Measurements from ENCODE around the gene CPPED1. TPM values are rescaled to one million over a fixed set of nuclear protein-coding genes. Genes with fewer than 3 reads are reported as not detected.

The CPPED1 gene
- total and polyA plus RNA-seq, 2 of the 4 experiments (the other 2 are of a cell fraction): 5.1 to 6.5 TPM

GRCh38 chr16:12695454-12695853, 108.2 kb downstream of the CPPED1 start:
- H4K5ac ChIP-seq (ENCODE audit: low read depth, low read length): no peak overlapping the region
- no peaks in the 10 kb centered on the region for H3K9me3 ChIP-seq (ENCODE audit: control insufficient read depth, insufficient read depth, low read length)
- no peak overlapping the region for H2BK15ac ChIP-seq (ENCODE audit: low read depth, low read length)
- no peaks in the 10 kb centered on the region for H3K36me3 ChIP-seq (ENCODE audit: control insufficient read depth, insufficient read depth, low read length)
- no peaks in the 10 kb centered on the region for H4K20me1 ChIP-seq (ENCODE audit: insufficient read depth, low read length)
- CTCF ChIA-PET: no interaction called here
- no peak overlapping the region for H4K91ac ChIP-seq (ENCODE audit: insufficient read depth, low read depth, low read length)
- no peak for ATAC-seq (ENCODE audit: low read depth)
- no peak overlapping the region for H2AK9ac ChIP-seq (replicated peaks; ENCODE audit: low read depth, low read length, poor library complexity)
- H3K4me1 ChIP-seq (ENCODE audit: control insufficient read depth, insufficient read depth, low read length): no peaks in the 10 kb centered on the region
- no peak overlapping the region for H2BK5ac ChIP-seq (ENCODE audit: low read depth, low read length, poor library complexity, severe bottlenecking)
- H3K79me1 ChIP-seq (ENCODE audit: low read depth in 1 of 2, low read length in 2 of 2): no peaks in the 10 kb centered on the region
- no peak overlapping the region for H3K27ac ChIP-seq (ENCODE audit: insufficient read depth, low read length)
- no peak for DNase-seq
- H2BK20ac ChIP-seq (ENCODE audit: low read depth, low read length): no peak overlapping the region
- no peak overlapping the region for H2BK120ac ChIP-seq (ENCODE audit: low read depth, low read length)
- no peak overlapping the region for H3K23ac ChIP-seq (ENCODE audit: low read depth, low read length)
- dilution Hi-C loops (cut with HindIII; ENCODE audit: low sequenced_read_pairs, unreplicated experiment) (no loop called here), intact Hi-C loops (cut with micrococcal nuclease) (no loop called here), in situ Hi-C loops (cut with MboI; ENCODE audit: low sequenced_read_pairs) (no loop called here)
- BruUV-seq (replicated peaks): no TSS peak
- no peaks in the 10 kb centered on the region for H3K27me3 ChIP-seq (ENCODE audit: control insufficient read depth, insufficient read depth, low read length)
- no peak overlapping the region for H3K4me2 ChIP-seq (ENCODE audit: low read depth, low read length)
- 83% methylated on average over 1 of the region's 5 CpGs; no CpG with 5 or more reads in 1 of the 2 experiments for WGBS, 2 experiments (ENCODE audit: extremely low coverage in 2 of 2, insufficient read length in 1 of 2)
- H3K18ac ChIP-seq (ENCODE audit: low read depth, low read length): no peak overlapping the region
- no peak overlapping the region for H3K4ac ChIP-seq (ENCODE audit: low read depth, low read length)
- H2AK5ac ChIP-seq (ENCODE audit: low read depth, low read length): no peak overlapping the region
- H3K9me1 ChIP-seq (ENCODE audit: insufficient read depth, low read length): no peaks in the 10 kb centered on the region
- H3K14ac ChIP-seq (replicated peaks; ENCODE audit: low read depth, low read length): no peak overlapping the region
- H3K4me3 ChIP-seq (ENCODE audit: insufficient read depth, low read depth, low read length): no peak overlapping the region
- POLR2A ChIA-PET (ENCODE audit: unreplicated experiment): no interaction called here
- no peak overlapping the region for H2AFZ ChIP-seq (replicated peaks; ENCODE audit: low read length, poor library complexity)
- H3K9ac ChIP-seq (ENCODE audit: low read depth, low read length): no peak overlapping the region
- H4K8ac ChIP-seq (ENCODE audit: low read depth in 2 of 2, low read length in 2 of 2): no peak overlapping the region
- H3K56ac ChIP-seq (ENCODE audit: extremely low read depth, insufficient read depth, low read length): no peak overlapping the region
- TF ChIP-seq RAD21 (IDR thresholded peaks at IDR 0.05; ENCODE audit: low read length): no peak
- TF ChIP-seq FOS (IDR thresholded peaks at IDR 0.05; ENCODE audit: low read depth, low read length): no peak
- no peak for TF ChIP-seq BHLHE40 (IDR thresholded peaks at IDR 0.05; ENCODE audit: low read depth, low read length)
- no peak for TF ChIP-seq SMC3 (IDR thresholded peaks at IDR 0.05; ENCODE audit: low read depth, low read length)
- TF ChIP-seq, protein P1, sequence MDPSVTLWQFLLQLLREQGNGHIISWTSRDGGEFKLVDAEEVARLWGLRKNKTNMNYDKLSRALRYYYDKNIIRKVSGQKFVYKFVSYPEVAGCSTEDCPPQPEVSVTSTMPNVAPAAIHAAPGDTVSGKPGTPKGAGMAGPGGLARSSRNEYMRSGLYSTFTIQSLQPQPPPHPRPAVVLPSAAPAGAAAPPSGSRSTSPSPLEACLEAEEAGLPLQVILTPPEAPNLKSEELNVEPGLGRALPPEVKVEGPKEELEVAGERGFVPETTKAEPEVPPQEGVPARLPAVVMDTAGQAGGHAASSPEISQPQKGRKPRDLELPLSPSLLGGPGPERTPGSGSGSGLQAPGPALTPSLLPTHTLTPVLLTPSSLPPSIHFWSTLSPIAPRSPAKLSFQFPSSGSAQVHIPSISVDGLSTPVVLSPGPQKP (IDR thresholded peaks at IDR 0.05; ENCODE audit: borderline replicate concordance, low read depth, low read length): no peak
- TF ChIP-seq RFX5 (IDR thresholded peaks at IDR 0.05; ENCODE audit: low read depth, low read length): no peak

Measured in IMR-90 (cell line).